NK-92 (cell line): ENCODE measurements around the gene SLC8A2.
"Not testable (repeated sequence)": the region's sequence is repeated elsewhere in the genome, so short reads cannot be mapped to it uniquely, and the experiment has no call there.

Source experiments
- DNase-seq: peaks from one replicate; lab custom pipeline; 2025; ENCODE audit not compliant: unreplicated experiment; lab: John Stamatoyannopoulos, UW

Gene SLC8A2

GRCh38 chr19:47386582-47386981 is 85.1 kb downstream of the SLC8A2 start:
- not testable (repeated sequence) for DNase-seq

DNA sequence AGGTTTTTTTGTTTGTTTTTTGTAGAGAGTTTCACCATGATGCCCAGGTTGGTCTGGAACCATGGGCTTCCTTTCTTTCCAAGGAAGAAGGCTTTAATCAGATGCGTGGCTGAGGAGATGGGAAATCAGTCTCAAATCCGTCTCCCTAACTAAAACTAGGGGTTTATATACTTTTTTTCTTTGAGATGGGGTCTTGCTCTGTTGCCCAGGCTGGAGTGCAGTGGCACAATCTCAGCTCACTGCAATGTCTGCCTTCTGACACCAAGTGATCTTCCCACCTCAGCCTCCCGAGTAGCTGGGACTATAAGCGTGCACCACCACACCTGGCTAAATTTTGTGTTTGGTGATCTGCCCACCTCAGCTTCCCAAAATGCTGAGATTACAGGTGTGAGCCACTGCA is 87.2 kb downstream of the SLC8A2 start:
- DNase-seq = not testable (repeated sequence)

- not testable (repeated sequence) for DNase-seq
These were observed 87.8 kb downstream of the SLC8A2 start for GRCh38 chr19:47383890-47384289.

GRCh38 chr19:47381653-47382279 is 89.9 kb downstream of the SLC8A2 start:
- no peak for DNase-seq

DNA sequence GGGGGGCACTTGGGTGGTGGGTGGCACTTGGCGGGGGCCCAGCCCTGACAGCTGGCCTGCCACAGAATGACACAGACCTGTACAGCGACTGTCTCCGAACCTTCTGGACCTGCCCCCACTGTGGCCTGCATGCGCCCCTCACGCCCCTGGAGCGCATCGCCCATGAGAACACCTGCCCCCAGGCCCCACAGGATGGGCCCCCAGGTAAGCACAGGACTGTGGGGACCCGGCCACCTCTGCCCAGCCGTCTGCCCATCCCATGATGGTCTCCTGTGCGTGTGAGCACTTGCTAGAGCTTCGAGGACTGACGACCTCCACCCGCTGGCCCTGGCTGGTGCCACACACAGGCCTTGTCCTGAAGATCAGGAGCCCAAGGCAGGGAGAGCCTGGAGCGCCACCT is 90.6 kb downstream of the SLC8A2 start:
- no peak for DNase-seq

DNA sequence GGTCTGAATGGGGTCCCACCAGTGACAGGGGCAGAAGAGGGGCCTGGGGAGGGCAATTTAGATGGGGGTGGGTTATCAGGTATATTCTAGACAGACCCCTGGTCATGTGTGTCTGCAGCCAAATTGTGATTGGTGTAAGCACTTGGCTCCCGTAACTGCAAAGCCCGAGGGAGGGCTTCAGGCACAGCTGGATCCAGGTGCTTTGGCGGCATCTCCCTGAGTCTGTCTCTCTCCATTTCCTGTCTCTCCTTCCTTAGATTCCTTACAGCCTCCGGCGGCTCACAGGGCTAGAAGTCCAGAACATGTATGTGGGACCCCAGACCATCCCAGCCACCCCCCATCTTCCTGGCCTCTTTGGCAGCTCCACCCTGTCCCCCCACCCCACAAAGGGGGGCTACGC is 91.1 kb downstream of the SLC8A2 start:
- DNase-seq = no peak

DNA sequence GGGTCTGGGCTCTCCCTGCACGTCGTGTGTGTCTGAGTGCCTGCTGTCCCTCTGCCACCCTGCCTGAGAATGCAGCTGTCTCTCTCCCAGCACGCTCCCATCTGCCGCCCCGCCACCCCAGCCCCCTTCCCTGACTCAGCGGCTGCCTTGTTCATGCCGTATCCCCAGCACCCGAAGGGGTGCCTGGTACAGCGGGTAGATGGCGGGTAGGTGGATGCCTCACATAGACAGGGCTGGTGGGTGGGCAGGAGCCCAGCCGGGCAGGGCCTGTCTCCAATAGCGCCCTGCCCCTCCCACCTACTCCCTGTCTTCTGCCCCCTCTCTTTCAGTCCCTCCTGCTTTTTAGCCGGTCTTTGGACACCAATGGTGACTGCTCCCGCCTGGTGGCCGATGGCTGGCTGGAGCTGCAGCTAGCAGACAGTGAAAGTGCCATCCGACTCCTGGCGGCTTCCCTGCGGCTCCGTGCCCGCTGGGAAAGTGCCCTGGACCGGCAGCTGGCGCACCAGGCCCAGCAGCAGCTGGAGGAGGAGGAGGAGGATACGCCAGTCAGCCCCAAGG is 92.2 kb downstream of the SLC8A2 start:
- no peak for DNase-seq

- no peak for DNase-seq
These were observed 93.4 kb downstream of the SLC8A2 start for GRCh38 chr19:47378246-47378645.
